IMR-90 (cell line): ENCODE results near the gene PLEK. TPM values are rescaled to one million over a fixed set of nuclear protein-coding genes. Genes with fewer than 3 reads are reported as not detected.

Experiments
- ATAC-seq: fragments of 200-7000 bp; cut with Tn5 transposase; 2 replicates; pipeline ENCODE4 v1.9.1; 2020; ENCODE audit warnings: low read depth, mild to moderate bottlenecking, moderate library complexity
- BruUV-seq: library from RNA; stranded (reverse); fragments of 400-500 nt; replicated peaks from 2 replicates; lab custom pipeline; 2021; lab: Mats Ljungman, UMichigan
- CTCF ChIA-PET: fragments of 300-600 bp; formaldehyde crosslinking; extraction: SDS; loops from one replicate; lab custom pipeline; 2021; ENCODE audit warnings: antibody characterized with exemption; lab: Yijun Ruan, JAX
- POLR2A ChIA-PET: fragments of 300-600 bp; sonication (Branson Sonifier 250); formaldehyde crosslinking; loops from one replicate; lab custom pipeline; 2022; ENCODE audit warnings: antibody characterized with exemption; ENCODE audit not compliant: unreplicated experiment; lab: Charles Lee
- DNase-seq: peaks from one replicate; pipeline ENCODE4 v3.0.0; 2013
- H2AFZ ChIP-seq: replicated peaks from 2 replicates; pipeline ENCODE3; 2013; ENCODE audit warnings: low read length, mild to moderate bottlenecking; ENCODE audit not compliant: poor library complexity
- H2AK5ac ChIP-seq: 2 replicates; pipeline ENCODE4 v1.6.1; 2013; ENCODE audit warnings: low read depth, low read length, inconsistent platforms
- H2AK9ac ChIP-seq: replicated peaks from 2 replicates; pipeline ENCODE3; 2013; ENCODE audit warnings: mild to moderate bottlenecking, low read depth, low read length, moderate library complexity; ENCODE audit not compliant: poor library complexity
- H2BK120ac ChIP-seq: 2 replicates; pipeline ENCODE4 v1.6.1; 2013; ENCODE audit warnings: low read depth, low read length, inconsistent platforms
- H2BK15ac ChIP-seq: 3 replicates; pipeline ENCODE4 v1.6.1; 2013; ENCODE audit warnings: low read depth, low read length, inconsistent platforms
- H2BK20ac ChIP-seq: 2 replicates; pipeline ENCODE4 v1.6.1; 2013; ENCODE audit warnings: low read depth, mild to moderate bottlenecking, inconsistent platforms, low read length, moderate library complexity
- H2BK5ac ChIP-seq: 2 replicates; pipeline ENCODE4 v1.6.1; 2013; ENCODE audit warnings: mild to moderate bottlenecking, low read depth, low read length, inconsistent platforms; ENCODE audit not compliant: poor library complexity, severe bottlenecking
- H3K14ac ChIP-seq: replicated peaks from 2 replicates; pipeline ENCODE4 v1.6.1; 2013; ENCODE audit warnings: low read depth, low read length, inconsistent platforms
- H3K18ac ChIP-seq: 2 replicates; pipeline ENCODE4 v1.6.1; 2013; ENCODE audit warnings: low read depth, low read length, control low read depth
- H3K23ac ChIP-seq: 2 replicates; pipeline ENCODE4 v1.6.1; 2013; ENCODE audit warnings: low read depth, low read length, inconsistent platforms
- H3K27ac ChIP-seq: 2 replicates; pipeline ENCODE4 v1.5.1; 2013; ENCODE audit warnings: mild to moderate bottlenecking, control low read depth, low read length; ENCODE audit not compliant: insufficient read depth
- H3K27me3 ChIP-seq: 2 replicates; pipeline ENCODE4 v1.6.1; 2013; ENCODE audit warnings: low read length; ENCODE audit not compliant: control insufficient read depth, insufficient read depth
- H3K36me3 ChIP-seq: 2 replicates; pipeline ENCODE4 v1.6.1; 2013; ENCODE audit warnings: low read length, mixed read lengths; ENCODE audit not compliant: control insufficient read depth, insufficient read depth
- H3K4ac ChIP-seq: 2 replicates; pipeline ENCODE4 v1.6.1; 2013; ENCODE audit warnings: low read depth, low read length, inconsistent platforms
- H3K4me1 ChIP-seq: 2 replicates; pipeline ENCODE4 v1.6.1; 2013; ENCODE audit warnings: low read length, mixed read lengths; ENCODE audit not compliant: control insufficient read depth, insufficient read depth
- H3K4me2 ChIP-seq: 2 replicates; pipeline ENCODE4 v1.6.1; 2013; ENCODE audit warnings: low read depth, mild to moderate bottlenecking, control low read depth, low read length, moderate library complexity
- H3K4me3 ChIP-seq: 2 replicates; pipeline ENCODE4 v1.5.1; 2013; ENCODE audit warnings: low read depth, mild to moderate bottlenecking, control low read depth, low read length, moderate library complexity; ENCODE audit not compliant: insufficient read depth
- H3K56ac ChIP-seq: 2 replicates; pipeline ENCODE4 v1.6.1; 2013; ENCODE audit warnings: low read length, inconsistent platforms; ENCODE audit not compliant: insufficient read depth; ENCODE audit errors: extremely low read depth
- H3K79me1 ChIP-seq, 2 experiments: 2 replicates each; pipeline ENCODE4 v1.6.1; 2013; ENCODE audit warnings: low read length in 2 of 2, inconsistent platforms in 1 of 2, low read depth in 1 of 2
- H3K9ac ChIP-seq: 2 replicates; pipeline ENCODE4 v1.6.1; 2013; ENCODE audit warnings: low read depth, low read length, control low read depth
- H3K9me1 ChIP-seq: 2 replicates; pipeline ENCODE4 v1.6.1; 2013; ENCODE audit warnings: low read length, inconsistent platforms; ENCODE audit not compliant: insufficient read depth
- H3K9me3 ChIP-seq: 2 replicates; pipeline ENCODE4 v1.6.1; 2013; ENCODE audit warnings: low read length; ENCODE audit not compliant: control insufficient read depth, insufficient read depth
- H4K20me1 ChIP-seq: 2 replicates; pipeline ENCODE4 v1.6.1; 2013; ENCODE audit warnings: low read length, inconsistent platforms; ENCODE audit not compliant: insufficient read depth
- H4K5ac ChIP-seq: 2 replicates; pipeline ENCODE4 v1.6.1; 2013; ENCODE audit warnings: mild to moderate bottlenecking, low read depth, low read length, control low read depth
- H4K8ac ChIP-seq, 2 experiments: 2 replicates each; pipeline ENCODE4 v1.6.1; 2013; ENCODE audit warnings: low read depth in 2 of 2, low read length in 2 of 2, control low read depth in 1 of 2, inconsistent platforms in 1 of 2
- H4K91ac ChIP-seq: 2 replicates; pipeline ENCODE4 v1.6.1; 2013; ENCODE audit warnings: low read depth, low read length, inconsistent platforms; ENCODE audit not compliant: insufficient read depth
- BHLHE40 ChIP-seq: fragments of 150-350 bp; IDR thresholded peaks from 2 replicates; pipeline ENCODE4 v1.6.1; 2016; ENCODE audit warnings: mild to moderate bottlenecking, low read depth, low read length
- CTCF ChIP-seq: conservative IDR thresholded peaks from 2 replicates; pipeline ENCODE4 v1.5.1; 2012; ENCODE audit warnings: mild to moderate bottlenecking, low read depth, low read length, improper control_type of control experiment
- FOS ChIP-seq: fragments of 150-350 bp; IDR thresholded peaks from 2 replicates; pipeline ENCODE4 v1.6.1; 2016; ENCODE audit warnings: low read depth, low read length
- MAFK ChIP-seq: IDR thresholded peaks from 2 replicates; pipeline ENCODE4 v1.6.1; 2012; ENCODE audit warnings: low read depth, low read length, improper control_type of control experiment
- MAZ ChIP-seq: IDR thresholded peaks from 2 replicates; pipeline ENCODE4 v1.6.1; 2012; ENCODE audit warnings: low read depth, mild to moderate bottlenecking, low read length, improper control_type of control experiment, moderate library complexity, borderline replicate concordance
- MXI1 ChIP-seq: IDR thresholded peaks from 2 replicates; pipeline ENCODE4 v1.6.1; 2012; ENCODE audit warnings: low read depth, mild to moderate bottlenecking, low read length, moderate library complexity, borderline replicate concordance
- POLR2A ChIP-seq: IDR thresholded peaks from 2 replicates; pipeline ENCODE4 v1.6.1; 2012; ENCODE audit warnings: mild to moderate bottlenecking, low read depth, low read length
- RAD21 ChIP-seq: IDR thresholded peaks from 2 replicates; pipeline ENCODE4 v1.6.1; 2012; ENCODE audit warnings: low read length, improper control_type of control experiment
- RFX5 ChIP-seq: IDR thresholded peaks from 2 replicates; pipeline ENCODE4 v1.8.0; 2012; ENCODE audit warnings: low read depth, mild to moderate bottlenecking, low read length, moderate library complexity
- USF2 ChIP-seq: fragments of 150-350 bp; IDR thresholded peaks from 2 replicates; pipeline ENCODE4 v1.6.1; 2017; ENCODE audit warnings: mild to moderate bottlenecking, antibody characterized with exemption, low read length, low read depth
- WGBS, 2 experiments: methylation state at CpG; one replicate each; pipeline versions ENCODE4 v1.1.5 to v1.1.7; 2013; ENCODE audit warnings: missing lambda C conversion rate in 2 of 2; ENCODE audit not compliant: insufficient read length in 1 of 2; ENCODE audit errors: extremely low coverage in 2 of 2; 5-methylcytosine and 5-hydroxymethylcytosine counted together
- dilution Hi-C: fragments of 300-500 bp; cut with HindIII; formaldehyde crosslinking; loops from one replicate; pipeline ENCODE4 v1.14.3; 2018; ENCODE audit warnings: low sequenced_read_pairs; ENCODE audit not compliant: unreplicated experiment
- in situ Hi-C: fragments of 300-500 bp; cut with MboI; formaldehyde crosslinking; loops from 3 replicates; pipeline ENCODE4 v1.14.3; 2019; ENCODE audit warnings: low sequenced_read_pairs, inconsistent platforms, mixed read lengths
- intact Hi-C: fragments of 100-400 bp; cut with micrococcal nuclease; formaldehyde crosslinking; loops from 2 replicates; pipeline ENCODE4 v1.10.0; 2022
- polyA plus RNA-seq, 3 experiments: library from polyadenylated mRNA; depleted of rRNA; stranded (reverse); fragments of >200 nt; gene quantifications; 2 replicates each; pipeline ENCODE4 v1.2.3, GENCODE V29; 2012; ENCODE audit warnings: low replicate concordance in 1 of 3
- total RNA-seq: library from RNA; depleted of rRNA; stranded (reverse); fragments of >200 nt; gene quantifications from 2 replicates; pipeline ENCODE4 v1.2.3, GENCODE V29; 2012
- TF ChIP-seq, protein P1 (sequence below): fragments of 150-350 bp; IDR thresholded peaks from 2 replicates; pipeline ENCODE4 v1.6.1; 2016; ENCODE audit warnings: low read depth, mild to moderate bottlenecking, low read length, moderate library complexity, borderline replicate concordance

The PLEK gene
- total and polyA plus RNA-seq, 2 of the 4 experiments (the other 2 are of a cell fraction) = under 0.01 TPM; not detected in 1

DNA sequence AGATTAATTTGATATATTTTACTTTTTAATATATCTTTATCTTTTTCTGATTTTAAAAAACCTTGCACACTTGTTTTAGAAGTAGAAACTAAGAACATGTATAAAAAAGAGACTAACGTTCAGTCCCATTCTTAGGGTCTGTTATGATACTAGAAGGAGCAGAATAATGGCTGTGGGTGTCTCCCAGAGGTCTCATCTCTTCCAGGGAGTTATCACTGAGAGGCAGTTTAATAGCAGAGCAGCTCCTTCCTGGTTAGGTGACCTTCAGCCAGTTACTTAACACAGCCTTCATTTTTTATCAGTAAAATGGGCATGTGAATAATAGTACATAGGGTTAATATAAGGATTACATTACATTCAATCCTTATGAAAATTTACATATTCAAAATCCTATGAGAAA lies 61.4 kb downstream of the PLEK start:
- dilution Hi-C loops = no loop called here
- CTCF ChIA-PET = interaction anchor here (1.0 kb wide), 1 partner anchor 304 kb away, joined by 4 read pairs; no protein-coding TSS in a partner anchor
- no peak overlapping the region for H3K14ac ChIP-seq

More for the DNA sequence above, 61.4 kb downstream of the PLEK start:
- Histone ChIP-seq H2BK120ac (no peak overlapping the region), H3K4ac (no peak overlapping the region), H3K9me1 (no peaks in the 10 kb centered on the region), H3K9ac (no peak overlapping the region), H3K79me1 (no peaks in the 10 kb centered on the region), H2AK5ac (no peak overlapping the region), H3K56ac (no peak overlapping the region), H2BK20ac (no peak overlapping the region), H2AK9ac (no peak overlapping the region), H2BK15ac (no peak overlapping the region), H2BK5ac (no peak overlapping the region), H3K4me1 (peaks cover 2% of the 10 kb centered on the region; the same call in 1 of the 2 replicates), H3K4me2 (no peak overlapping the region), H3K27me3 (peaks cover 22% of the 10 kb centered on the region), H3K27ac (no peak overlapping the region), H2AFZ (no peak overlapping the region), H4K20me1 (no peaks in the 10 kb centered on the region), H3K9me3 (peaks cover 3% of the 10 kb centered on the region; the same call in 1 of the 2 replicates), H3K23ac (no peak overlapping the region), H3K4me3 (no peak overlapping the region), H4K5ac (no peak overlapping the region), H4K8ac (no peak overlapping the region), H3K18ac (no peak overlapping the region), H4K91ac (no peak overlapping the region), H3K36me3 (no peaks in the 10 kb centered on the region)
- in situ Hi-C loops = no loop called here
- TF ChIP-seq RFX5 = no peak
- no peak for TF ChIP-seq CTCF
- no peak for TF ChIP-seq RAD21
- no peak for TF ChIP-seq MAZ
- TF ChIP-seq USF2 = no peak
- TF ChIP-seq, protein P1, sequence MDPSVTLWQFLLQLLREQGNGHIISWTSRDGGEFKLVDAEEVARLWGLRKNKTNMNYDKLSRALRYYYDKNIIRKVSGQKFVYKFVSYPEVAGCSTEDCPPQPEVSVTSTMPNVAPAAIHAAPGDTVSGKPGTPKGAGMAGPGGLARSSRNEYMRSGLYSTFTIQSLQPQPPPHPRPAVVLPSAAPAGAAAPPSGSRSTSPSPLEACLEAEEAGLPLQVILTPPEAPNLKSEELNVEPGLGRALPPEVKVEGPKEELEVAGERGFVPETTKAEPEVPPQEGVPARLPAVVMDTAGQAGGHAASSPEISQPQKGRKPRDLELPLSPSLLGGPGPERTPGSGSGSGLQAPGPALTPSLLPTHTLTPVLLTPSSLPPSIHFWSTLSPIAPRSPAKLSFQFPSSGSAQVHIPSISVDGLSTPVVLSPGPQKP = no peak
- no peak for TF ChIP-seq BHLHE40
- TF ChIP-seq MXI1 = no peak
- no peak for TF ChIP-seq FOS
- no peak for TF ChIP-seq POLR2A
- no peak for TF ChIP-seq MAFK
- POLR2A ChIA-PET = no interaction called here
- WGBS, 2 experiments = no CpG with 5 or more reads among the region's 1 CpG
- no peak for DNase-seq
- intact Hi-C loops = no loop called here
- BruUV-seq = no TSS peak
- ATAC-seq = no peak
